ENCODE results near the gene CHST11.

Gene CHST11

GRCh38 chr12:104433061-104433460, 23.7 kb upstream of the CHST11 start (continued):
- TF ChIP-seq AEBP2 (tag by site-specific recombination; IDR thresholded peaks at IDR 0.05; ENCODE audit: borderline replicate concordance) = no peak
- no peak for TF ChIP-seq RBAK (tag by site-specific recombination; IDR thresholded peaks at IDR 0.05)
- TF ChIP-seq ZNF138 (tag by site-specific recombination; IDR thresholded peaks at IDR 0.05; ENCODE audit: borderline replicate concordance) = no peak
- no peak for TF ChIP-seq ZNF366 (tag by site-specific recombination; conservative IDR thresholded peaks at IDR 0.05)
- no peak for TF ChIP-seq SP7 (tag by site-specific recombination; IDR thresholded peaks at IDR 0.05)
- TF ChIP-seq ZNF518A (tag by site-specific recombination; conservative IDR thresholded peaks at IDR 0.05; ENCODE audit: low read depth) = no peak
- no peak for TF ChIP-seq ZFP3 (tag by site-specific recombination; IDR thresholded peaks at IDR 0.05; ENCODE audit: low read depth)

GRCh38 chr12:104434129-104434528, 22.6 kb upstream of the CHST11 start:
- H3K36me3 ChIP-seq (ENCODE audit: control insufficient read depth in 2 of 2, insufficient read depth in 1 of 2, low read length in 2 of 2) = no peaks in the 10 kb centered on the region
- ChIA-PET POLR2A (no interaction called here), CTCF (interaction anchor here (0.7 kb wide), 1 partner anchor 898 kb away, joined by 4 read pairs; no protein-coding TSS in a partner anchor)
- no peak overlapping the region for H3K4me3 ChIP-seq (ENCODE audit: low read depth, low read length)
- no peaks in the 10 kb centered on the region for H3K9me3 ChIP-seq (ENCODE audit: control insufficient read depth, insufficient read depth, low read depth, low read length)
- no peak overlapping the region for H3K27ac ChIP-seq (ENCODE audit: extremely low read depth, low read depth, low read length)
- TF ChIP-seq ZNF146 (tag by site-specific recombination; IDR thresholded peaks at IDR 0.05) (peak; percentile 57), ZNF416 (tag by site-specific recombination; IDR thresholded peaks at IDR 0.05) (no peak), GLIS2 (tag by site-specific recombination; IDR thresholded peaks at IDR 0.05) (no peak), REPIN1 (tag by site-specific recombination; IDR thresholded peaks at IDR 0.05; ENCODE audit: low read depth) (no peak), ZNF16 (tag by site-specific recombination; IDR thresholded peaks at IDR 0.05; ENCODE audit: low read depth) (no peak), ZNF121 (tag by site-specific recombination; IDR thresholded peaks at IDR 0.05) (0 out of 2 replicates have a peak, but pooled peaks have one; percentile 45), CTCF (tag by site-specific recombination; IDR thresholded peaks at IDR 0.05) (no peak)
- no peaks in the 10 kb centered on the region for H3K4me1 ChIP-seq (ENCODE audit: control insufficient read depth, insufficient read depth, low read length)

GRCh38 chr12:104435175-104435574, 21.6 kb upstream of the CHST11 start:
- Histone ChIP-seq H3K4me3 (ENCODE audit: low read depth, low read length) (no peak overlapping the region), H3K9me3 (ENCODE audit: control insufficient read depth, insufficient read depth, low read depth, low read length) (no peaks in the 10 kb centered on the region), H3K27ac (ENCODE audit: extremely low read depth, low read depth, low read length) (no peak overlapping the region), H3K4me1 (ENCODE audit: control insufficient read depth, insufficient read depth, low read length) (no peaks in the 10 kb centered on the region), H3K36me3 (ENCODE audit: control insufficient read depth in 2 of 2, insufficient read depth in 1 of 2, low read length in 2 of 2) (no peaks in the 10 kb centered on the region)
- ChIA-PET CTCF (no interaction called here), POLR2A (no interaction called here)
- TF ChIP-seq ZNF704 (tag by site-specific recombination; IDR thresholded peaks at IDR 0.05) = no peak
- no peak for TF ChIP-seq ZNF132 (tag by site-specific recombination; IDR thresholded peaks at IDR 0.05; ENCODE audit: borderline replicate concordance)
- no peak for TF ChIP-seq ZBTB21 (tag by site-specific recombination; IDR thresholded peaks at IDR 0.05)
- no peak for TF ChIP-seq ZNF624 (tag by site-specific recombination; IDR thresholded peaks at IDR 0.05)
- no peak for TF ChIP-seq ZNF280D (tag by site-specific recombination; IDR thresholded peaks at IDR 0.05)
- TF ChIP-seq KLF17 (tag by site-specific recombination; IDR thresholded peaks at IDR 0.05) = no peak
- no peak for TF ChIP-seq ZNF837 (tag by site-specific recombination; IDR thresholded peaks at IDR 0.05)

Data from HEK293 (cell line).